UCSD-AML1 (cell line): ENCODE data around the gene ZFYVE28.

Experiments used
- DNase-seq: peaks from one replicate; lab custom pipeline; 2025; ENCODE audit not compliant: unreplicated experiment; lab: John Stamatoyannopoulos, UW

ZFYVE28 gene

GRCh38 chr4:2412534-2412884 lies 5.9 kb downstream of the ZFYVE28 start:
- no peak for DNase-seq

GRCh38 chr4:2411786-2412510 lies 6.5 kb downstream of the ZFYVE28 start:
- no peak for DNase-seq

GRCh38 chr4:2409381-2409783 lies 9.1 kb downstream of the ZFYVE28 start:
- DNase-seq, result no peak

GRCh38 chr4:2408976-2409375 lies 9.5 kb downstream of the ZFYVE28 start:
- no peak for DNase-seq

GRCh38 chr4:2408401-2408958 lies 10.0 kb downstream of the ZFYVE28 start:
- peak; percentile 30 for DNase-seq

- no peak for DNase-seq
Measured at GRCh38 chr4:2407991-2408342, 10.5 kb downstream of the ZFYVE28 start.

GRCh38 chr4:2406920-2407319 lies 11.5 kb downstream of the ZFYVE28 start:
- no peak for DNase-seq

GRCh38 chr4:2406406-2406805 lies 12.0 kb downstream of the ZFYVE28 start:
- no peak for DNase-seq

GRCh38 chr4:2402941-2403340 lies 15.5 kb downstream of the ZFYVE28 start:
- no peak for DNase-seq

GRCh38 chr4:2402048-2402842 lies 16.2 kb downstream of the ZFYVE28 start:
- no peak for DNase-seq

GRCh38 chr4:2401610-2401983 lies 16.8 kb downstream of the ZFYVE28 start:
- DNase-seq, result no peak

- DNase-seq, result no peak
Measured at GRCh38 chr4:2400841-2401609, 17.4 kb downstream of the ZFYVE28 start.

- DNase-seq, result no peak
Measured at GRCh38 chr4:2399631-2400190, 18.7 kb downstream of the ZFYVE28 start.

GRCh38 chr4:2399216-2399615 lies 19.2 kb downstream of the ZFYVE28 start:
- no peak for DNase-seq

- DNase-seq, result no peak
Measured at GRCh38 chr4:2397596-2398379, 20.7 kb downstream of the ZFYVE28 start.

- no peak for DNase-seq
Measured at GRCh38 chr4:2396781-2397368, 21.6 kb downstream of the ZFYVE28 start.

- DNase-seq, result no peak
Measured at GRCh38 chr4:2395584-2395983, 22.9 kb downstream of the ZFYVE28 start.

- no peak for DNase-seq
Measured at GRCh38 chr4:2395038-2395437, 23.4 kb downstream of the ZFYVE28 start.

- DNase-seq, result no peak
Measured at GRCh38 chr4:2394528-2394927, 23.9 kb downstream of the ZFYVE28 start.
